ENCODE results near the gene MARCHF9.

Gene MARCHF9

GRCh38 chr12:57760347-57760982, 5.6 kb downstream of the MARCHF9 start:
- DNase-seq (ENCODE audit: insufficient read length, low spot score) (no peak), FAIRE-seq (no peak)
- no peak for TF ChIP-seq CTCF (IDR thresholded peaks at IDR 0.05; ENCODE audit: insufficient read depth, missing control alignments)

- no peak for DNase-seq (ENCODE audit: insufficient read length, low spot score)
- no peak for TF ChIP-seq CTCF (IDR thresholded peaks at IDR 0.05; ENCODE audit: insufficient read depth, missing control alignments)
- FAIRE-seq = no peak
These were observed 6.6 kb downstream of the MARCHF9 start for GRCh38 chr12:57761391-57761998.

- DNase-seq (ENCODE audit: insufficient read length, low spot score) (peak; percentile 56), FAIRE-seq (peak; percentile 92)
- no peak for TF ChIP-seq CTCF (IDR thresholded peaks at IDR 0.05; ENCODE audit: insufficient read depth, missing control alignments)
These were observed 7.6 kb downstream of the MARCHF9 start for GRCh38 chr12:57762463-57762862.

- no peak for DNase-seq (ENCODE audit: insufficient read length, low spot score)
- no peak for TF ChIP-seq CTCF (IDR thresholded peaks at IDR 0.05; ENCODE audit: insufficient read depth, missing control alignments)
- no peak for FAIRE-seq
These were observed 9.2 kb downstream of the MARCHF9 start for GRCh38 chr12:57763881-57764661.

GRCh38 chr12:57764662-57765002, 9.7 kb downstream of the MARCHF9 start:
- FAIRE-seq (no peak), DNase-seq (ENCODE audit: insufficient read length, low spot score) (no peak)
- TF ChIP-seq CTCF (IDR thresholded peaks at IDR 0.05; ENCODE audit: insufficient read depth, missing control alignments) = no peak

GRCh38 chr12:57765003-57765697, 10.2 kb downstream of the MARCHF9 start:
- FAIRE-seq (no peak), DNase-seq (ENCODE audit: insufficient read length, low spot score) (no peak)
- TF ChIP-seq CTCF (IDR thresholded peaks at IDR 0.05; ENCODE audit: insufficient read depth, missing control alignments) = no peak
